HEK293 (cell line): Measurements from ENCODE around the gene CINP.

Experiments
- ZBTB1 ChIP-seq: fragments of 450-650 bp; formaldehyde crosslinking; IDR thresholded peaks from 2 replicates; pipeline ENCODE4 v1.5.1; 2016; ENCODE audit warnings: missing biosample characterization, missing genetic modification characterization
- TF ChIP-seq, protein P1 (sequence below): fragments of 450-650 bp; formaldehyde crosslinking; IDR thresholded peaks from 2 replicates; pipeline ENCODE4 v1.5.1; 2016; ENCODE audit warnings: missing biosample characterization, missing genetic modification characterization

DNA sequence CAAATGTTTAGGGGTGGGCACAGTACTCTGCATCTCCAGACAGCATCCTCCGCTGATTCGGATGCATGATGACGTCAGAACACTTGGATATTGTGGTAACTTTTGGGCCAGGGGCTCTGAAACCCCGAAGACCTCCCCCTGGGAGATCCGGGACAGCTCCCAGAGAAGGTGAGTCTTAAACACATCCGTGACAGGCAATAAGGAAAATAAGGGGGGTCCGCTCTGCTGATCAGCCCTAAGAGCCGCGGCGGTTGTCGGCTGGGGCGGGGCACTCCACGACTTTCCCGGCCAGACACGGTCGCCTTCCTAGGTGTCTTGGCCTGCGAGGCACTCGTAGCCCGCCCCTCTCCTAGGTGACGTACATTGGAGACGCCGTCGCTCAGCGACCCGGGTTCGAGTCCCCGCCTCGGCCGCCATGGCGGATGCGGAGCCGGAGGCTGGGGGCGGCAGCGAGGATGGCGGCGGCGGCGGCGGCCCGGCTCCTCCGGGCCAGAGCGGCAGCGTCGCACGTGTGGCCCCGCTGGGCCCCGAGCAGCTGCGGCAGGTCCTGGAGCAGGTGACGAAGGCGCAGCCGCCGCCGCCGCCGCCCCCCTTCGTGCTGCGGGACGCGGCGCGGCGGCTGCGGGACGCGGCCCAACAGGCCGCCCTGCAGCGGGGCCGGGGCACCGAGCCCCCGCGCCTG is 43.2 kb downstream of the CINP start, which contains the start of gene ZNF839:
- no peak for TF ChIP-seq ZBTB1 (tag by site-specific recombination)
- TF ChIP-seq, protein P1, sequence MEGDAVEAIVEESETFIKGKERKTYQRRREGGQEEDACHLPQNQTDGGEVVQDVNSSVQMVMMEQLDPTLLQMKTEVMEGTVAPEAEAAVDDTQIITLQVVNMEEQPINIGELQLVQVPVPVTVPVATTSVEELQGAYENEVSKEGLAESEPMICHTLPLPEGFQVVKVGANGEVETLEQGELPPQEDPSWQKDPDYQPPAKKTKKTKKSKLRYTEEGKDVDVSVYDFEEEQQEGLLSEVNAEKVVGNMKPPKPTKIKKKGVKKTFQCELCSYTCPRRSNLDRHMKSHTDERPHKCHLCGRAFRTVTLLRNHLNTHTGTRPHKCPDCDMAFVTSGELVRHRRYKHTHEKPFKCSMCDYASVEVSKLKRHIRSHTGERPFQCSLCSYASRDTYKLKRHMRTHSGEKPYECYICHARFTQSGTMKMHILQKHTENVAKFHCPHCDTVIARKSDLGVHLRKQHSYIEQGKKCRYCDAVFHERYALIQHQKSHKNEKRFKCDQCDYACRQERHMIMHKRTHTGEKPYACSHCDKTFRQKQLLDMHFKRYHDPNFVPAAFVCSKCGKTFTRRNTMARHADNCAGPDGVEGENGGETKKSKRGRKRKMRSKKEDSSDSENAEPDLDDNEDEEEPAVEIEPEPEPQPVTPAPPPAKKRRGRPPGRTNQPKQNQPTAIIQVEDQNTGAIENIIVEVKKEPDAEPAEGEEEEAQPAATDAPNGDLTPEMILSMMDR (tag by site-specific recombination) = no peak
